GM19463 (cell line): ENCODE measurements around the gene BNC2.

Experiments used
- ATAC-seq: cut with Tn5 transposase; IDR thresholded peaks from one replicate; pipeline ENCODE4 v1.9.1; 2021; ENCODE audit warnings: mild to moderate bottlenecking, moderate library complexity; ENCODE audit not compliant: unreplicated experiment

Gene BNC2

DNA sequence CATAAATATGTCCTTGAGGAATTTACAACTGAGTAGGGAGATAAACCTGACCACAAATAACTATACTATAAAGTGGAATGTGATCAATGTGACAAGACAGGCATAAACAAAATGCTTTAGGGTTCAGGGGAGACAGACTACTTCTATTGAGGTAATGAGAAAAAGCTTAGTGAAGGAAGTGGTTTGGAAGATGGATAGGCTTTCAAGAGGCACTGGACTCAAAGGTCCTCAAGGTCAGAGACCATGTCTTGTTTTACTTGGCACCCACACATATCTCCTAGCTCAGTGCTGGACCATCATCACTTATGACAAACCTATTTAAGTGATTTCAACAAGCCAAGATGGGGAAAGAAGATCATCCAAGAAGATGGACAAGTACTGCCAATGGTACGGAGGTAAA, 257.8 kb downstream of the BNC2 start:
- ATAC-seq: no peak

DNA sequence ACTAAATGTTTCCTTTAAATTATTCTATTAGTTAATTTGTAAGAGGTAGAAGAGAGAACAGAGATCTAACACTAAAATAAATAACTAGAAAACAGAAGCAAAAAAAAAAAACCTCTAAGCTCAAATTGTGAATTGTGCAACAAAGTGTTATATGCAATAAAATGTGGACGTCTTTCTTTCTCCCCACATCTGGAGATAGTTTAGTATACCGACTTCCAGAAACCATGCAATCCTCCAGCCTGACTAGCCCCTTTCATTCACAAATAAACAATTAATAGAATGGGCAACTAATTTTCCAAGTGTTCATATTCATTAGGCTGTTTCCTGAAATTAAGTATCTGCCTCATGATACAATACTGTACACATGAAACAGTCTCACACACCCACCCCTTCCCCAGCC, 258.5 kb downstream of the BNC2 start:
- ATAC-seq: no peak

DNA sequence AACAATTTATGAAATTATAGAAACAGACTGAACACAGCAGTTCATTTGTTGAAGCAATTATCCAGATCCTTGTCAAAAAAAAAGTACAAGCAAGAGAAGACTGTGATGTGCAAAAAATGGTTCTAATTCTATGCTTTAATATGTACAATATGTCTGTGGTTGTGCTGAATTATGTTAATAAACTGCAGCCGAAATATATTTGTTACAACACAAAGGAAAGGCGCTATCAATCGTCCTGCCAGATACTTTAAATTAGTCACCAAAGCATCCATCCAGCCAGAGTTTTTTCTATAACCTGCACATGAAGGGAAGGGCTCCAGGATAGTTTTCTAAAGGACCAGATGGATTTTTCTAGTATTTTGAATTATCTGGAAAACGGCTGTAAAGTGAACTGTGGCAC, 259.5 kb downstream of the BNC2 start:
- ATAC-seq: no peak

DNA sequence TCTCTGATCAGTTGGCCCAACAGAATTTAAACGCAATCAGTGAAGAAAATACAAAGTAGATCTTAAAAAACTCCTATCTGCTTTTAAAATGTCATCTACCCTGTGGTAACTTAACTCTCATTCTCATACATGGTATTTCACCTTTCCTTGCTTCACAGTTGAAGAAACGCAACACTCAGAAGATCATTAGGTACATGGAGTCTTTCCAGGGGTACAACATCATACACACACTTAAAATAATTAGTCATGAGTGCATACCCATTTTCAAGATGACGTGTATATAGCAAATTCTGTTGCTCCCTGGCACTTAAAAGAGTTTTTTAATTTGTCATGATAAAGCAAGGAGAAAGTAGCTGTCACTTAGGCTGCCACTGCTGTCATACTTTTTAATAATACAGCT, 259.9 kb downstream of the BNC2 start:
- ATAC-seq: no peak

DNA sequence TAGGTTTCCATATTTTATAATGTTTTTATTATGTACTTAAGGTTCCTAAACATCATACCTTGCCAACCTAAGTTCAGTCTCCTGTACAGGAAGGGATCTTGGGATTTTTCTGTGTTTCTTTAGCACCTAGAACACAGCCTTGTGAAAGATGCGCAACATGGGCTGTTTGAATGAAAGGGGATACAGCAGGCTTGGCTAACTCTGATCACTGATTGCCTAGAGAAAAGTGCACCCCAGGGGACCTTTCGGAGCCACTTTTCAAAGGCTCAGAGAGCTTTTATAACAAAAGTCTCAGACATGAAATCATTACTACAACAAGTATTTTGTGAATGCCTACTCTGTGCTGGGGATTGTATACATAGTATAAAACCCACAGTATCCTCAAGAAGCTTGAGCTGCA, 261.6 kb downstream of the BNC2 start:
- no peak for ATAC-seq

DNA sequence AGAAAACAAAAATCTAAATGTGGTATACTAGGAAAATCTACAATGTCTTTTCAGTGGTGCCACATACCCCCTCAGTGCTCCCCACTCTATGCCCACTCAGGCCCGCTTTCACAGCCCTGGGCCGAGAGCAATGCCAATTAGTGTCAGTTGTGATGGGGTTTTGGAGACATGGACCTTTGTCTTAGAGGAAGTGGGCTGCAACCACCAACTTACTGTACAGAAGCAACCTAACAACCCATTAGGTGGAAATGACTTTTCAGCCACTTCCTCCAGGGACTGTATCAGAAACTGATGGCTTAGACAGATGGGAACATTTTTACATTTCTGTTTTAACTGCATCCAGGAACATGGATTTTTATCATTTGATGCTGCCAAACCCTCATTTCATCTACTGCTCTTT, 268.0 kb downstream of the BNC2 start:
- no peak for ATAC-seq

DNA sequence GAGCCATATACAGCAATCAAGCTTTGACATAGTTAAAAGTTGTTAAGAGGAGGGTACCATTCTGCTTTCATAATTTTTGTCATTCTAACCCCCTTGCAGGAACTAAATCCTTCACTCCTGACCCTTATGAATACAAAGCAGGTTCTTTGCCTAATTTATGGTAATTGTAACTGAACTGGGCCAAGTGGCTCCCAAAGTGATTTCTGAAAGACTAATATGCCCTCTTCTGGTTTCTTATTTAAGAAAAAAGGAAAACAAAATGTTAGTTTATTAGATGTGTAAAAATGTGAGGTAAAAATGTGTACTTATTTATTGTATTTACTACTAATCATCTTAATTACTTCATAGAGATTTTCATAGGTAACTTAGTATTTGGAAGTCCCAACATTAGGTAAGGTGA, 268.5 kb downstream of the BNC2 start:
- ATAC-seq: no peak

DNA sequence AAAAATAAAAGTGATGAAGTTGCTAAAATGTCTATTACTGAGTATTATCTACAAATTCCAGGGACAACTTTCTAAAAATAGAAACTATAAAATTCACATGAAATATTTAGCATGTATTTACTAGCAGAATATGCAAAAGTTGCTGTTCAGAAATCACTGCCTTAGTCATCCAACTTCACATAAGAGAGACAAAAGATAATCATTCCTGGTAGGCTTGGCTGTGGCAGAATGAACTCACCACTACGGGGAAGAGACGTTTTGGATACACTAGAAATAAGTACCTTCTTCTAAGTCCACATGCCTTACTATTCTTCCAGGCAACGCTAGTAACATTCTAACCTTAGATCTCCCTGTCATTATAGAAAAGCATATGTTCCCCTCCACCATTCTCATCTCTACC, 272.2 kb downstream of the BNC2 start:
- ATAC-seq: no peak

DNA sequence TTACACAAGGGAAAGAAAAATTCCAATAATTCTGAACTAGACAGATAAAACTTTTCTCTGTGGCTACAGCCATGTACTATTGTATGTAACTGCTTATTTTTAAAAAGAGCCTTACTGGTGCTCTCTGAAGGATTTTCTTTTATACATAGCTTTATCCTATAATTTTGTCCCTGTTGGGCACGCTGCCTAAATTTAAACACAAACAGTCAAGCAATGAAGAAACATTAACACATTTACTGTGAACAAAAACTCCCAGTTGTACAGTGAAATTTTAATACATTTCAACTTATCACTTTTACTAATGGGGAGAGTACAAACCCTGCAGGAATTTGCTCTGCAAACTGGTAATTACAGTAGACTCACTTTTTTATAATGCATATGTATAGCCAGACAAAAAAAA, 273.3 kb downstream of the BNC2 start:
- no peak for ATAC-seq

DNA sequence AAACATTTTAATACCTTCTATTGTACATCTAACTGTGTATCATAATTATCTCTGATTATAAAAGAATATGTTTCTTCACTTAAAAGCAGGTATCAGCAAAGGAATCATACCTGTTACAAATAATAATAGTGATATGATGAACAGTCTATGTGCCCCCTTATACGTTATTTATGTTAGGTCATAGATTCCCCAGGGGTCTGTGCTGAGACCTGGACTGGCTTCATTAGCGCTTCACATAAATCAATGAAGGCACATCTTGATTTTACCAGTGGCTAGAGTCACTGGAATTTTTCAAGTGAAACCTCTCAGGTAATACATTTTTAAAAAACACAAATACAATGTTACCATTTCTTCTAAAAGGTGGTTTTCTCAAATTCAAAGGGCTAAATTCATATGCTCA, 275.2 kb downstream of the BNC2 start:
- ATAC-seq: no peak

DNA sequence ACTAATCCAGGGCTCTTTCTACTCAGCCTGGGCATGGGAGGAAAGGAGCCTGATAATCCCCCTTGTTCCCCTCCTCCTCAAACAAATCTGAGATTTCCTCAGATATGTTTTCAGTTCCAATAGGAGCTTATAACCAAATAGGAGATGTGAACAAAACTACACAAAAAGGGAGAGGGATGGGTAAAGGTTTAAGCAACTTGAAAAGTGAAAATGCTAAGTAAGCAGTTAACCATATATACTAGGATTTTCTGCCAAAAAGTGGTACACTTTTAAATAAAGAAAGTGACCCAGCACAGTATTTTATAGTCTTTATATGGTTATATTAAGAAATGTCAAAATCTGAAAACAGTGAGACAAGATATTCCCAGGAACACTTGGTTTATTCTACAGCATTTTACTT, 275.7 kb downstream of the BNC2 start:
- ATAC-seq: no peak

DNA sequence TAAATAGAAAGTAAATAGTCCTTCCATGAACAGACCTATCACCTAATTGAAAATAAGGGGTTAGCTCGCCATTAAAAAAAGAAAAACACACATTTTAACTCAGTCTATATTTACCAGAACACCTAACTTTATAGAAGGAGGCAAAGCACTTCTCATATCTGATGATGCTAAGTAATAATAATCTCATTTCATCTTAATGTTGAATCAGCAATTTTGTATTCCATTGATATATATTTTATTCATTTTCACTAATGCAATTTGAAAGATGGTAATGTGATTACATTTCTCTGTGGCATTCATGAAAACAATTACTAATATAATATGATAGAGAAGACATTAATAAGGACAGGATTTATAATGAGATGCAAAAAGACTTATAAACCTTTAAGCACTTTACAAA, 276.7 kb downstream of the BNC2 start:
- ATAC-seq: no peak

DNA sequence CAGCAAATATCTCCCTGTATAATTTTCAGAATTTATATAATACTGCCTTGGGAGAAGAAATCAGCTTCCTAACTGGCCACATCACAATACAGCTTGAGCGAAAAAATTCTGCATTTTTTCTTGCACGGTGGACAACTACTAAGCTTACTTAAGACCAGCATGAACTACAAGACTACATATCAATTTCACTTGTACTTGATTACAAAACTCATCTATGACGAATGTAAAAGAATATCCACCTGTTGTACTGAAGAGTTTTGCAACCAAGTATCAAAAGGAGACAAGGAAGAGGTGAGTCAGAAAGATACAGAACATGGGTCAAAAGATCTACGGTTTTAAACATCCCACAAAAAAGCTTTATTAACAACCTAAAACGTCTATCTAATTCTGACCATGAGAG, 279.4 kb downstream of the BNC2 start:
- ATAC-seq: no peak

DNA sequence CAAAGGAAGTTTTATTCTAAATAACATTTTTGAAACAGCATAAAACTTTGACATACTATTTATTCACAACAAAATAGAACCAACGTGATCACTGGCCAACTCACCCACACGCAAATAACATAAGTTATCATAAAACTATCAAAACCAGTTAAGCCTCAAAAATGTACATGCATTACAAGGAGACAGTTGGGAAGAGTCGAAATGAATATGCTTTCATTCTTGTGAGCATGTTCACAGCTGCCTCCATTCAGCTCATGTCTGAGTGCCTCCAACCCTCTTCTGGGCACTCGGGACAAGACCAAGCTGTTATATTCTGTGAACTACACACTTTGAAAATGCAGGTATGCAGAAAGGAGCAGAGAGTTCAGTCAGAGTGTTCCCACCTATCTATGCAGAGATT, 284.9 kb downstream of the BNC2 start:
- no peak for ATAC-seq

DNA sequence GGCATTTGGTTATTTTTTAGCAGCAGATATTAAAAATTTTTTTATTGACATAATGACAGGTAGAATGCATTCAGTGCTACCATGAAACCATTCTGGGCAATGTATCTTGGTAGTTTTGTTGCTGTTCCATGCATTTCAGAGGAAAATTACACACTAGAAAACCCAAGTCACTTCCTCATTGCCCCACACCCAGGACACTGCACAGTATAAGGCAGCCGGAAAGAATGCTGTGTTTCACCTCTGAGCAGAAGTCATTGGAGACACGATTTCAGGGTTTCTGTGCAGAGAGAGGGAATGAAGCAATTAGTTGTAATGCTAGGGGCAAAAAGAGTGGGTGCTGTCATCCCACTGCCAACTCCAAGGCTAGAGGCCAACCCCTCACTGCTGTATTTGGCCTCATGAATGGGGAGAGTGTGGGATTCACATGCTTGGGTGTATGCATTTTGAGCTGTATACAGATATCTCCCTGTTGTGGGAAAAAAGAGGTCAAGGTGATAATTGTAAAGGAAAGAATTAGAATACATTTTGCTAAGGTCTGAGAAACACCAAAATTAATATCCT, 290.5 kb downstream of the BNC2 start:
- no peak for ATAC-seq

DNA sequence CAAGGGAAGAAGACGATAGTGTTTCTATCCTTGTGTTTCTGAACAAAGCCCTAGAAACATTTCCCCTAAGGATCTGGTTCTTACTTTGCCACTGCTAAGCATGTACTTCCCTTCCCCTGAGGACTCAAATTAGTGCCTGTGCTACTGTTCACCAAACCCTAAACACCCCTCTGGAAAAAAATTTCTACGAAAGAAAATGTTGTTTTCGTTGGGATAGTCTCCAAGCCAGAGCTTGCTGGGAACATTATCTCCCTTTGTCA, 294.6 kb downstream of the BNC2 start:
- ATAC-seq: no peak

DNA sequence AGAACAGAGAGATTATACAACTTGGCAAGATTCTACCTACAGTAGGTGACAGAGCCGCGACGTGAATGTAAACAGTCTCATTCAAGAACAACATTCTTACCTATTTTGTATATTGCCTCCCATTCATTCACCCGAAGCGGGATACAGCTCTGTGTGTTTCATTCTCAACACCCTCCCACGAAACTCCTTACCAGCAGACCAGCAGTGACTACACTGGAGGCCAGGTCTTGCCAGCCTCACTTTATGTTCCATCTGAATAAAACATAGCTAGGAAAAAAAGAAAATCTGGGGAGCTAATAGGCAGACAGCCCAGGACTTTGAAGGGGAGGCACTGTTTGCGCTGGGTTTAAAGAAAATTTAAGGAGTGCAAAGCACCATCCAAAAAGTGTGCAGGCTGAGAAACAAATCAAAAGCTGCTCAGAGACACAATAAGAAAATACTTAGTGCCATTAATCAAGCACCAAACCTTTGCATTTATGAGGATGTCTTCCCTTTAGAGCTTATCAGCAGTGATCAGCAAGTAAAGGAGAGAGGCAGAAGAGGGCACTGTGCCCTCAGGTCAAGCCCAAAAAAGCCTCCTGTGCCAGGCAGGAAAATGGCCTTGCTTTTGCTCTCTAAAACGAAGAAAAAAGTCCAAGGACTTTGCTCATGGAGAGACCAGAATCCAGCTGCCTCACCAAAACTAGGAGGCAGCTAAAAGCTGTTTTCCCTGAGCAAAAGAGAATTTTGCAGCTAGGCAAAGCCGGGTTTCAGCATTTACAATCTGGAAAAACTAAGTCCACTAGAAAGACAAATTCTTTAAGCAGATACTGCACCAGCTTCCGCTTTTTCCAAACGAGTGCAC, 295.1 kb downstream of the BNC2 start:
- ATAC-seq: no peak

DNA sequence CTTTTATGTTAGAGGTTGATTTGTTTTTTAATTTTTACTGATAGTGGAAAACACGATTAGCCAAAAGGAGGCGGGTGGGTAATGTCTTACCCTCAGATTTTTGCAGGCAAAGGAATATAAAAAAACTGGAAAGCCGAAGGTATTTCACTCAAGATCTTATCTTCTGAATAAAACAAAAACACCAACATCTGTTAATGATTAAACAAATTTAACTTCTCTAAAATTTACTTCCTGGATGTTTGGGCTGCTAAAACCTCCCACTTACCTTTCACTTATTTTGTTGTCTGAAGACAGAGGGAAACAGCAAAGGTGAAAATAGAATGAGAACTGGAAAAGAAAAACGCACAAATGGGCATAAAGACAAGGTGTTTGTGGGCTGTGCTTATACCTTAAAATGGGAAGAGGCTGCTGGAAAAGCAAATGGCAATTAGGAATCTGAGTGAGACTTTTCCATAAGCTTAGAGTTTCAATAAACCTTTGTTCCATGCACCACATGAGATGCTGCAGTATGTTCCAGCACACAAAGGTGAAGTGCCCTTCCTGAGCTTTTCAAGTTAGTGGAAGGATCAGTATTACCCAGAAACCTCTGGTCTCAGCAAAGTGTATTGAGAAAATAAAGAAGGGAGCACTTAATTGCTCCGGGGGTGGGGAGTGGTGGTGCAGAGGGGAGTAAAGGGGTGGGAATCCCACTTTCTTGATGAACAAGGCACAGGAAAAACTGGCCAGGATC, 298.3 kb downstream of the BNC2 start:
- no peak for ATAC-seq

DNA sequence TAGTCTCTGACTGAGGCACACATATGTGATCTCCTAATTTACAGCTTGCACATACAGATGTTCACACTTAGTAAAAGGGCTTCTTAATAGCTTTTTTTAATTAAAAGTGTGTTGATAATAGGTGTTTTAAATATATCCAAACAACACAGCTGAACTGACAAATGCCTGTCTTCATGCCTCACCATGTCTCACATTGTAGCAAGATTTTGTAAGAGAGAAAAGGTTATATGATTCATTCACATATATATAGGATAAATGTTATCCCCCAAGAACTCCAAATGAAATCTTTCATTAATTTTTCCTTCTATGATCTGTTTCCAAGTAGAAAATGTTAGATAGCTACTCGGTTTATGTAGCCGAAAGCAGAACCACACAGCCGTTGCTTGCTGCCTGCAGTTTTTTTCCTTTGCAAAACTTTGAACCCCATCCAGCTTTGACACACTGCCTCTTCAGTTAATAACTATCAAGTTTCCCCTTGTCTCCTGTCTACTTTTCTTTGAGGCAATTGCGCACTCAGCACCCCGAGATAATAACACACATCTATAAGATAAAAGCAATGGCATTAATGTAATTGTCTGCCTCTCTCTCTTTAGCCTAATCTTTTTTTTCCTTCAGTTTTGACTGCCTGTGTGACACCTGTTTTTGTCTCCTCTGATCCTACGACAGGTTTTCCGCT, 299.2 kb downstream of the BNC2 start:
- ATAC-seq: no peak

DNA sequence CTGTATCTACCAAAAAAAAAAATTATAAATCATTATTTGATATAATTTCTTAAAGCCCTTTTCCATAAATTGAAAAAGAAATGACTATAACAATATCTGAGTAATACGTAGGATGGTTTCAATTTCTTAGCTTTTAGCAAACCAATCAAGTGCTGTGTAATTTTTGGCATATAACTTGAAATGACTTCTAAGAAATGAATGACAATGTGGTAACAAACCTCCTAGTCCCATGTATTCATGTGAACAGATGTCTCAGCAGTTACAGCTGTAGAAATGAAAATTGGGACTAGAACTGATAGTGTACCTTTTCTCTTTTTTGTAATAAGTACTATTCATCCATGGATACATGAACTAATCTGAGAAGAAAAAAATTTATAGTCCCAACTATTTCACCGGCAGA, 307.0 kb downstream of the BNC2 start:
- ATAC-seq: no peak

DNA sequence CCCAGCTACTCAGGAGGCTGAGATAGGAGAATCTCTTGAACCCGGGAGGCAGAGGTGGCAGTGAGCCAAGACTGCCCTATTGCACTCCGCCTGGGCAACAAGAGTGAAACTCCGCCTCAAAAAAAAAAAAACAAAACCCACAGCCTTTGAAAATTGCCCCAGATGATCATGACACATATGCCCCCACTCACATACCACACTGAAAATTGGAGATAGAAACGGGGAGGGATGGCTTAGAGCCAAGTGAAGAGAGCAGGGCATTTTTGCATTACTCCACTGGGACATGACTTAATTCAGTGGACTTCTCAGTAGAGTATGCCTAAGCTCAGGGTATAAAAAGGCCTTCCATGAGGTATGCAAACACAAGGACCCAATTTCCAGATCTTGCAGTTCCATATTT, 309.3 kb downstream of the BNC2 start:
- no peak for ATAC-seq
